Adrenal gland (tissue), 12 donors: ENCODE measurements around the gene CTSH. TPM values are rescaled to one million over a fixed set of nuclear protein-coding genes. Genes with fewer than 3 reads are reported as not detected.
A peak's percentile ranks its signal among the peaks of the same experiment; 100 is the strongest.
"Not testable (repeated sequence)": the region's sequence is repeated elsewhere in the genome, so short reads cannot be mapped to it uniquely, and the experiment has no call there.

Experiments
- DNase-seq, 7 donors: peaks; one replicate each; pipeline ENCODE4 v3.0.0-alpha.2; 2019 to 2020
- H3K27ac ChIP-seq, 5 donors: fragments of 200-600 bp; sonication (generic) in 4 of 5; 1 replicate in 3 of 5; 2 replicates in 2 of 5; pipeline versions ENCODE4 v1.5.1 to v1.8.0; 2016 to 2020; ENCODE audit warnings: mild to moderate bottlenecking in 1 of 5
- H3K27me3 ChIP-seq: fragments of 200-600 bp; 2 replicates; pipeline ENCODE4 v1.8.0; 2021
- H3K36me3 ChIP-seq, 2 donors: fragments of 200-600 bp; replicated peaks in 1 of 2; 1 replicate in 1 of 2; 2 replicates in 1 of 2; pipeline versions ENCODE4 v1.5.1 to v1.8.0; 2018 to 2022
- H3K4me1 ChIP-seq, 2 donors: fragments of 200-600 bp; replicated peaks in 1 of 2; 1 replicate in 1 of 2; 2 replicates in 1 of 2; pipeline versions ENCODE4 v1.5.1 to v1.8.0; 2018 to 2021
- H3K4me3 ChIP-seq, 4 donors: fragments of 200-600 bp; sonication (generic) in 3 of 4; one replicate each; pipeline ENCODE4 v1.5.1; 2016 to 2018
- H3K9me3 ChIP-seq, 3 donors: fragments of 200-600 bp; sonication (generic) in 1 of 3; replicated peaks in 1 of 3; 1 replicate in 2 of 3; 2 replicates in 1 of 3; pipeline versions ENCODE4 v1.5.1 to v1.8.0; 2016 to 2021
- CTCF ChIP-seq, 6 experiments: fragments of 450-650 bp in 4 of 6; fragments of 200-600 bp in 2 of 6; sonication (generic) in 1 of 6; IDR thresholded peaks; 1 replicate in 5 of 6; 2 replicates in 1 of 6; pipeline versions ENCODE4 v1.5.1 to v1.8.0; 2016 to 2021; ENCODE audit warnings: antibody characterized with exemption in 6 of 6, mild to moderate bottlenecking in 2 of 6, moderate library complexity in 1 of 6
- POLR2A ChIP-seq, 2 donors: fragments of 450-650 bp; IDR thresholded peaks; one replicate each; pipeline ENCODE4 v1.6.1; 2017; ENCODE audit warnings: antibody characterized with exemption in 2 of 2, mild to moderate bottlenecking in 2 of 2, moderate library complexity in 1 of 2
- WGBS, 4 donors: extraction: QIAGEN DNeasy Blood & Tissue Kit in 2 of 4; methylation state at CpG; one replicate each; pipeline versions ENCODE4 v1.1.5 to v1.1.7; 2013 to 2017; 5-methylcytosine and 5-hydroxymethylcytosine counted together
- intact Hi-C, 2 donors: fragments of 100-400 bp; cut with DNase I; formaldehyde crosslinking; loops; one replicate each; pipeline versions ENCODE4 v1.14.1 to v1.15.0; 2022 to 2023
- polyA plus RNA-seq, 3 donors: library from polyadenylated mRNA; stranded (reverse); fragments of 200-250 nt in 2 of 3; fragments of 350-450 nt in 1 of 3; fragmentation: Illumina TruSeq in 1 of 3; extraction: RNeasy Lipid Tissue Mini Kit (QIAGEN cat#74804) in 1 of 3; gene quantifications; one replicate each; pipeline ENCODE4 v1.2.3, GENCODE V29; 2013 to 2014
- total RNA-seq, 9 donors: library from RNA; depleted of rRNA in 4 of 9; stranded (reverse); fragments of >200 nt in 4 of 9; fragments of 120-200 nt in 1 of 9; fragmentation: NEBNext Ultra II Directional in 1 of 9; extraction: Animal tissue kit (Norgen Biotek cat#: 25700) in 1 of 9; gene quantifications; one replicate each; pipeline versions ENCODE4 v1.1.0 to v1.2.4, GENCODE V29; 2013 to 2023
- donor health status: healthy with polysubstance abuse.
- donor health status: Bipolar disorder and iron deficiency.
- donor health status: DM: yes; HTN: yes; CAD: no.
- donor health status: DM: no; HTN: no; CAD: no.
- donor health status: DM: no; HTN: no; CAD: no.
- donor health status: DM: yes; HTN: yes; CAD: no.

The CTSH gene
- total and polyA plus RNA-seq, 12 donors = 24.2 to 303 (median 139) TPM

DNA sequence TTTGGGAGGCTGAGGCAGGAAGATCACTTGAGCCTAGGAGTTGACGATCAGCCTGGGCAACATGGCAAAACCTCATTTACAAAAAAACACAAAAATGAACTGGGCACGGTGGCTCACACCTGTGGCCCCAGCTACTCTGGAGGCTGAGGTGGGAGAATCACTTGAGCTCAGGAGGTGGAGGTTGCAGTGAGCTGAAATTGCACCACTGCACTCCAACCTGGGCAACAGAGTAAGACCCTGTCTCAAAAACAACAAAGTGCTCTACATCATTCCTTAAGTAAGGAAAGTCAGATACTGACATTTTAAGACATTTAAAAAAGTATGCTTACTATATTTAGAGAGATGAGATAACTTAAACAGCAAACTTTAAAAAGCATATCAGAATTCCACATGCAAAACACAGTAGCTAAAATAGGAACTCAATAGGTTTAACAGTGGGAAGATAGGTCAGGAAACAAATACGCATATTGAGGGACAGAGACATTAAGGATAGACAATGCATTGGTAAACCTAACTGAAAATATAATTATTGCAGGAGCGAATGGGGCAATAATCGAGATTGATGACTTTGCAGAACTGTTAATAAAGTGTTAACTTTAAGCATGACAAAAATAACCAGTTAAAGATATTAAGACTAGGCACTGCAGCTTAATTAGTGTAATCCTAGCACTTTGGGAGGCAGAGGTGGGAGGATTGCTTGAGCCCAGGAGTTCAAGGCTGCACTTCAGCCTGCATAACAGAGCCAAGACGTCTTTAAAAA is 40.1 kb downstream of the CTSH start:
- Histone ChIP-seq H3K4me1 (peaks cover 28 to 39% of the 10 kb centered on the region in 2 donors), H3K9me3 (no peaks in the 10 kb centered on the region), H3K36me3 (peaks cover 0 to 78% of the 10 kb centered on the region in 2 donors), H3K27me3 (no peaks in the 10 kb centered on the region), H3K4me3 (no peak overlapping the region), H3K27ac (no peak overlapping the region)
- TF ChIP-seq POLR2A (IDR thresholded peaks at IDR 0.05) (no peak), CTCF (IDR thresholded peaks at IDR 0.05) (no peak)
- 77 to 83% (median 80%) methylated on average over 6 of the region's 6 CpGs for whole genome bisulfite sequencing, 4 donors
- no peak for DNase-seq
- intact Hi-C loops = no loop called here

DNA sequence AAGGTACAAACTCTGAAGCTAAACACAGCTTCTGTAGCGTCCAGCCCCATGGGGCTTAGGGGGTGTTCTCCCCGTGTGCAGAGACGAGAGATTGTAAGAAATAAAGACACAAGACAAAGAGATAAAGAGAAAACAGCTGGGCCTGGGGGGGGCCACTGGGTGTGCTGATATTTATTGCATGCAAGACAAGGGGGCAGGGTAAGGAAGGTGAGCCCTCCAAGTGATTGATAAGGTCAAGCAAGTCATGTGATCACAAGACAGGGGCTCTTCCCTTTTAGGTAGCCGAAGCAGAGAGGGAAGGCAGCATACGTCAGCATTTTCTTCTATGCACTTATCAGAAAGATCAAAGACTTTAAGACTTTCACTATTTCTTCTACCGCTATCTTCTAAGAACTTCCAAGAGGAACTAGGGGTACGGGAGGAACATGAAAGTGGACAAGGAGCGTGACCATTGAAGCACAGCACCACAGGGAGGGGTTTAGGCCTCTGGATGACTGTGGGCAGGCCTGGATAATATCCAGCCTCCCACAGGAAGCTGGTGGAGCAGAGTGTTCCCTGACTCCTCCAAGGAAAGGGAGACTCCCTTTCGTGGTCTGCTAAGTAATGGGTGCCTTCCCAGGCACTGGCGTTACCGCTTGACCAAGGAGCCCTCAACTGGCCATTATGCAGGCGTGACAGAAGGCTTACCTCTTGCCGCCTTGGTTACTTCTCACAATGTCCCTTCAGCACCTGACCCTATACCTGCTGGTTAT is 42.4 kb downstream of the CTSH start:
- Histone ChIP-seq H3K36me3 (peaks cover 0 to 96% of the 10 kb centered on the region in 2 donors), H3K27ac (peak overlapping the region in 2 of 5 donors; percentile 8 to 13), H3K4me1 (peaks cover 28 to 31% of the 10 kb centered on the region in 2 donors)
- DNase-seq, H3K27me3 ChIP-seq, H3K9me3 ChIP-seq, H3K4me3 ChIP-seq, intact Hi-C loops: not testable (repeated sequence)
- WGBS, 4 donors = 53 to 58% (median 55%) methylated on average over 13 of the region's 13 CpGs

DNA sequence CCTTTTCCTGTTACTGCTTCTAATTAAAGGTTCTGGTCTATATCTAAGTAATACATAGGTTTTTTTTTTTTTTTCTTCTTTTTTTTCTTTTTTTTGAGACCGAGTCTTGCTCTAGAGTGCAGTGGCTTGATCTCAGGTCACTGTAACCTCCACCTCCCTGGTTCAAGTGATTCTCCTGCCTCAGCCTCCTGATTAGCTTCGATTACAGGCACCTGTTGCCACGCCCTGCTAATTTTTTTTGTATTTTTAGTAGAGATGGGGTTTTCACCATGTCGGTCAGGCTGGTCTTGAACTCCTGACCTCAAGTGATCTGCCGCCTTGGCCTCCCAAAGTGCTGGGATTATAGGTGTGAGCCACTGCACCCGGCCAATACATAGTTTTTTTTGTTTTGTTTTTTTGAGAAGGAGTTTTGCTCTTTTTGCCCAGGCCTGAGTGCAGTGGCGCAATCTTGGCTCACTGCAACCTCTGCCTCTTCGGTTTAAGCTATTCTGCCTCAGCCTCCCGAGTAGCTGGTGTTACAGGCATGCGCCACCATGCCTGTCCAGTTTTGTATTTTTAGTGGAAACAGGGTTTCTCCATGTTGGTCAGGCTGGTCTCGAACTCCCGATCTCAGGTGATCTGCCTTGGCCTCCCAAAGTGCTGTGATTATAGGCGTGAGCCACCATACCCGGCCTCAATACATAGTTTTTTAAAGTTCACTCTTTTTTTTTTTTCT is 43.9 kb downstream of the CTSH start:
- peaks cover 0 to 94% of the 10 kb centered on the region in 2 donors for H3K36me3 ChIP-seq

DNA sequence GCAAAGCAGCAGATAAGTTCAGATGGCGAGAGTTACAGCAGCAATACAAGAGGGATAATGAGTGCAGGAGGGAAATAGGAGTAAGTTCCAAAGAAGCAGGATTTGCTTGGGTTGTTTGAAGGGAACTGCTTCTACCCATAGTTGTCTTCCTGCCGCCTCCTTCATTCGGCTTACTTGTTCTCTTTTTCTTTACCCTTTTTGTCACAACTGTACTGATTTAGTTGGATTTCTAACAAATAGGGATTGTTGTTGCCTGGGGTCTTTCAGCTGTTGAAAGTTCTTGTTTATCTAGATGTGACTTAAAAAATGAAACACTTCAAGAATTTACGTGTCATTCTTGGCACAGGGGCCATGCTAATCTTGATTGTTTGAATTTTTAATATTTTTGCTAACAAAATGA is 46.3 kb downstream of the CTSH start:
- DNase-seq = no peak
- no peaks in the 10 kb centered on the region for H3K9me3 ChIP-seq
- H3K4me1 ChIP-seq = peaks cover 15 to 16% of the 10 kb centered on the region in 2 donors
- no peak overlapping the region for H3K27ac ChIP-seq
- 85 to 93% (median 91%) methylated on average over 4 of the region's 4 CpGs for WGBS, 4 donors
- intact Hi-C loops = no loop called here
- TF ChIP-seq CTCF (IDR thresholded peaks at IDR 0.05) = no peak
- no peak for TF ChIP-seq POLR2A (IDR thresholded peaks at IDR 0.05)
- peaks cover 0 to 98% of the 10 kb centered on the region in 2 donors for H3K36me3 ChIP-seq
- H3K4me3 ChIP-seq = no peak overlapping the region
- H3K27me3 ChIP-seq = no peaks in the 10 kb centered on the region

More for the DNA sequence above, 43.9 kb downstream of the CTSH start:
- H3K27me3 ChIP-seq, DNase-seq, H3K27ac ChIP-seq, H3K4me3 ChIP-seq, H3K9me3 ChIP-seq, intact Hi-C loops: not testable (repeated sequence)
- H3K4me1 ChIP-seq = peaks cover 22 to 23% of the 10 kb centered on the region in 2 donors
- WGBS, 4 donors = 90 to 97% (median 95%) methylated on average over 14 of the region's 14 CpGs

DNA sequence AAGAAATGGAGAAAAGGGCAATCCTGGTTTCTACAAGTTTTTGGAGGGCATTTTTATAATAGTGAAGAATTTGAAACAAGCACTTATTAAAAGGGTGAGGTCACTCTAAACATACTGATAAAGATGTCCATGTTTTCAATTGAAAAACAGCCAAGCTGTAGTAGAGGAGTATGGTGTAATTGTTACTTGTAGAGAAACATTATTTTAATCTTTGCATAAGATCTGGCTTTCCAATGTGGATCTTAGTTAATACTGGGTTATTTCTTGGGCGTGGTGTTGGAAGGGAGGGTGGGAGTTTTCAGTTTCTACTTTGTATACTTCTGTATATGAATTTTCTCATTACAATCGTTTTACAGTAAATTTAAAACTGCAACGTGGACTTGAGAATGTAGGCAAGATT is 49.4 kb downstream of the CTSH start:
- intact Hi-C loops = no loop called here
- TF ChIP-seq CTCF (IDR thresholded peaks at IDR 0.05) = no peak
- TF ChIP-seq POLR2A (IDR thresholded peaks at IDR 0.05) = no peak
- H3K27ac ChIP-seq = no peak overlapping the region
- no peaks in the 10 kb centered on the region for H3K9me3 ChIP-seq
- H3K27me3 ChIP-seq = no peaks in the 10 kb centered on the region
- 73 to 79% (median 76%) methylated on average over 3 of the region's 3 CpGs for WGBS, 4 donors
- H3K36me3 ChIP-seq = peaks cover 0 to 98% of the 10 kb centered on the region in 2 donors
- no peak for DNase-seq
- no peaks in the 10 kb centered on the region for H3K4me1 ChIP-seq
- H3K4me3 ChIP-seq = no peak overlapping the region
